HG02852 (cell line): ENCODE results near the gene EMC10.
"Not testable (repeated sequence)": the region's sequence is repeated elsewhere in the genome, so short reads cannot be mapped to it uniquely, and the experiment has no call there.

ENCODE experiments used
- ATAC-seq: cut with Tn5 transposase; IDR thresholded peaks from one replicate; pipeline ENCODE4 v1.9.1; 2021; ENCODE audit warnings: mild to moderate bottlenecking, moderate library complexity; ENCODE audit not compliant: unreplicated experiment

Gene EMC10

GRCh38 chr19:50450369-50451222 is 25.7 kb upstream of the EMC10 start:
- no peak for ATAC-seq

- ATAC-seq: no peak
These were observed 25.1 kb upstream of the EMC10 start for GRCh38 chr19:50451223-50451534.

GRCh38 chr19:50453243-50453642 is 23.1 kb upstream of the EMC10 start:
- no peak for ATAC-seq

GRCh38 chr19:50455992-50456391 is 20.3 kb upstream of the EMC10 start:
- no peak for ATAC-seq

GRCh38 chr19:50457300-50457699 is 19.0 kb upstream of the EMC10 start:
- no peak for ATAC-seq

- no peak for ATAC-seq
These were observed 17.8 kb upstream of the EMC10 start for GRCh38 chr19:50458396-50459066.

GRCh38 chr19:50459067-50459456 is 17.2 kb upstream of the EMC10 start:
- ATAC-seq: no peak

GRCh38 chr19:50459638-50460037 is 16.7 kb upstream of the EMC10 start:
- no peak for ATAC-seq

GRCh38 chr19:50460161-50460765 is 16.0 kb upstream of the EMC10 start:
- ATAC-seq: peak; percentile 48

GRCh38 chr19:50461066-50461875 is 15.0 kb upstream of the EMC10 start:
- ATAC-seq: no peak

- ATAC-seq: no peak
These were observed 13.3 kb upstream of the EMC10 start for GRCh38 chr19:50462970-50463369.

GRCh38 chr19:50464348-50464747 is 12.0 kb upstream of the EMC10 start:
- ATAC-seq: no peak

- no peak for ATAC-seq
These were observed 11.3 kb upstream of the EMC10 start for GRCh38 chr19:50465000-50465399.

GRCh38 chr19:50465986-50466705 is 10.2 kb upstream of the EMC10 start:
- ATAC-seq: no peak

- no peak for ATAC-seq
These were observed 9.6 kb upstream of the EMC10 start for GRCh38 chr19:50466706-50467039.

- no peak for ATAC-seq
These were observed 8.7 kb upstream of the EMC10 start for GRCh38 chr19:50467566-50467965.

- no peak for ATAC-seq
These were observed 7.5 kb upstream of the EMC10 start for GRCh38 chr19:50468818-50469217.

- ATAC-seq: not testable (repeated sequence)
These were observed 3.0 kb upstream of the EMC10 start for GRCh38 chr19:50473336-50473735.

GRCh38 chr19:50475101-50475568 is 1.2 kb upstream of the EMC10 start:
- ATAC-seq: no peak

GRCh38 chr19:50475736-50476223 is 527 bp upstream of the EMC10 start:
- peak; percentile 22 for ATAC-seq

GRCh38 chr19:50476907-50477238 is 566 bp downstream of the EMC10 start:
- no peak for ATAC-seq
